ENCODE measurements around the gene SPTAN1. TPM values are rescaled to one million over a fixed set of nuclear protein-coding genes. Genes with fewer than 3 reads are reported as not detected.

SPTAN1 gene
- total RNA-seq, 1 experiment from 2014 or later = 100 TPM

DNA sequence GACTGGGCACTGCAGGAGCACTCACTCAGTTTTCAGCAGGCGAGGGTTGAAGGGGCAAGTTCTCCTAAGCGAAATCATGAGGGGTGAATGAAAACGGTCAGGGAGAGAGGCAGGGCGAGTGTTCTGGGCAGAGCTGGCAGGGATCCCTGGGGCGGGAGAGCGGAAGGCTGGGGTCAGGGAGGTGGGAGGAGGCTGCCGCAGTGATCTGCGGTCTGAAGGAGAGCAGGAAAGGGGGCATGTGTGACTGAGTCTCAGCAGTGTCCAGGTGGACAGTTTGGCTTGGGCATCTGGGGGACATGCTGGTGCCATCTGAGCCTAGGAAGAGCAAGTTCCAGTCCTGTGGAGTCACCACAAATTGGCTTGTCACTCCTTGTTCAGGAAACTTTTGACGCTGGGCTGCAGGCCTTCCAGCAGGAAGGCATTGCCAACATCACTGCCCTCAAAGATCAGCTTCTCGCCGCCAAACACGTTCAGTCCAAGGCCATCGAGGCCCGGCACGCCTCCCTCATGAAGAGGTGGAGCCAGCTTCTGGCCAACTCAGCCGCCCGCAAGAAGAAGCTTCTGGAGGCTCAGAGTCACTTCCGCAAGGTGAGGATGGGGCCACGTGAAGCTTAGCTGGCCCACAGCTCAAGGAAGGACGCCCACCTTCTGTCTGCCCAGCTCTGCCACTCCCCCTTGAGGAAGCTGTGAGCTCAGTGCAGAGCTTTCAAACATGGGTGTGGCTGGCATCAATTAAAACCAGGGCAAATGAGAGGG is 73.2 kb downstream of the SPTAN1 start:
- DNase-seq (ENCODE audit: low read depth) = no peak
- in situ Hi-C loops (cut with HindIII; ENCODE audit: low pct_unique_long_range_greater_than_20kb, low sequenced_read_pairs) = no loop called here

- no peak for DNase-seq (ENCODE audit: low read depth)
- in situ Hi-C loops (cut with HindIII; ENCODE audit: low pct_unique_long_range_greater_than_20kb, low sequenced_read_pairs) = no loop called here
Observed at GRCh38 chr9:128626181-128626580, 73.8 kb downstream of the SPTAN1 start.

DNA sequence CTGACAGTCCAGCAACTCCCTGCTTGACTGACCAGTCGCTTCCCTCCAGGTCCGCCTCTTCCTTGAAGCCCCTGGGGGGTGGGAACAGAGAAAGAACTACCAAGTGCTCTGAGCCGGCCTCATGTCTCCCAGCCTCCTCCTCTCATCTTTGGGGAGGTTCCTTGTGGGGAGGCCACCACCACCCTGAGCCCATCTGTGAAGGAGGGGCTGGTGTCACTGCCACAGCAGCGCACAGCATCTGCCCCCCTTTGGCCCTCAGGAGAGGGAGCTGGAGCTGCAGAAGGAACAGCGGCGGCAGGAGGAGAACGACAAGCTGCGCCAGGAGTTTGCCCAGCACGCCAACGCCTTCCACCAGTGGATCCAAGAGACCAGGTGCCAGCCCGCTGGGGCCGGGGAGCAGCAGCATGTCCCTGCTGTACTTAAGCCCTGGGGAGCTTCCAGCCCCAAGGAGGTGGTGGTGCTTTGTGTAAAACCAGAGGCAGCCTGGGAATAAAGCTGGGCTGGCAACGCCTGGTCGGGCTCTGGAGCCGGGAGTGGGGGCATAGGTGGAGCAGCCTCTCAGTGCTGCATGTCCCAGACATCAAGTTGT is 74.8 kb downstream of the SPTAN1 start:
- in situ Hi-C loops (cut with HindIII; ENCODE audit: low pct_unique_long_range_greater_than_20kb, low sequenced_read_pairs) = no loop called here
- DNase-seq (ENCODE audit: low read depth) = no peak

DNA sequence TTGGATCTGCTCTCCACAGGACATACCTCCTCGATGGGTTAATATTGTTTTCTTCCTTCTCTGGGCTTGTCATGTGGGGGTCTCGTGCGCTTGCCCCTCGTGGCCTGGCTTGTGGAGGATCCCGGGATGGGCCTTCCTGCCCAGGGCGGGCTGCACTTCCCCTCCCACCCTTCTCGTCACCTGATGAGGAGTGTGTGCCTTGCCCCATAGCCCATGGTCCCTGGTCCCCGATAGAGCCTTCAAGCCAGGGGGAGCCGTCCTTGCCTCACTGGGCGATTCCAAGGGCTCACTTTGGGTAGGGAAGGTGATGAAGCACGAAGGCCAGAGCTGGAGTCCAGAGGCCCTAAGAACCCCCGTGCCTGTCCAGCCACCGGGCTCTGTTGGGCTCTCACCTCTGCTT is 75.5 kb downstream of the SPTAN1 start:
- DNase-seq (ENCODE audit: low read depth) = no peak
- in situ Hi-C loops (cut with HindIII; ENCODE audit: low pct_unique_long_range_greater_than_20kb, low sequenced_read_pairs) = no loop called here

- no peak for DNase-seq (ENCODE audit: low read depth)
- in situ Hi-C loops (cut with HindIII; ENCODE audit: low pct_unique_long_range_greater_than_20kb, low sequenced_read_pairs) = no loop called here
Observed at GRCh38 chr9:128628471-128629048, 76.2 kb downstream of the SPTAN1 start.

GRCh38 chr9:128629136-128629535 is 76.7 kb downstream of the SPTAN1 start:
- in situ Hi-C loops (cut with HindIII; ENCODE audit: low pct_unique_long_range_greater_than_20kb, low sequenced_read_pairs) = no loop called here
- DNase-seq (ENCODE audit: low read depth) = no peak

DNA sequence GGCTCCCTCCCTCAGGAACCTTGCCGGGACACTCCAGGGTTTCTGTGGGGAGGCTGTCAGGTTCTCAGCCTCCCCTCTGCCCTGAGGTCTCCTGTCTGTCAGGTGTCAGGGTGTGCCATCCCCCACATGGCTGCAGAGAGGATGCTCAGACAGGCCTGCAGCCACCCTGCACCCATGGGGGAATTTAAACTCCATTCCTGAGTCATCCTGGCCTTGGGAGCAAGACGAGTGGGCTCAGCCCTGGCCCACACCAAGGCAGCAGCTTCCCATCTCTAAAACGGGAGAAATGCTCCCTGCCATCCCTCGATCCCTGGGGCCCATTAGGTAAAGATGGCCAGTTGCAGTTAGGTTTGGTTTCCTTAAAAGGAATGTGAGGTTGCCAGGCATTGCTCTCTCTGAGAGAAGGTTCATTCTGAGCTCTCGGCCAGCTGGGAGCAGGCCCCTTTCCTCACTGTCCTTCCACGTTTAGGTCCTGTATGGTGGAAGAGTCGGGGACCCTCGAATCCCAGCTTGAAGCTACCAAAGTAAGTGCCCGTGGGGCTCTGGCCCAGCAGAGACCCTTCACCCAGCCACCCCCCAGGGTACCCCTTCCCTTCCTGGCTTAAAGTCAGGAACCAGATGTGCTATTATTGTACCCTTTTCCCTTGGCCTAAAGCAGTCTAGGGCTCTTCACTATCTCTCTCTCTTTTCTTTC is 77.6 kb downstream of the SPTAN1 start:
- in situ Hi-C loops (cut with HindIII; ENCODE audit: low pct_unique_long_range_greater_than_20kb, low sequenced_read_pairs) = no loop called here
- DNase-seq (ENCODE audit: low read depth) = no peak

DNA sequence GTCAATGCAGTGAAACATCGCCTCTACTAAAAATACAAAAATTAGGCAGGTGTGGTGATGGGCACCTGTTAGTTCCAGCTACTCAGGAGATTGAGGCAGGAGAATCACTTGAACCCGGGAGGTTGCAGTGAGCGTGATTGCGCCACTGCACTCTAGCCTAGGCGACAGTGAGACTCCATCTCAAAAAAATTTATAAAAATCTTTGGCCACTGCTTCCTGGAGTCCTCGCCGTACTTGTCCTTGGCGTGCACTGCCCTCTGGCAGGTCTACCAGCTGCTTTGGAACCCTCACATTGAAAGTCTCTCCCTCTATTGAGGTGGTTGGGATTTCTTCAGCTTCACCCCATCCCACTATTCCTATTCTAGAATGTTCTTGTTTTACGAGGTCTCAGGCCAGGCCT is 79.2 kb downstream of the SPTAN1 start:
- in situ Hi-C loops (cut with HindIII; ENCODE audit: low pct_unique_long_range_greater_than_20kb, low sequenced_read_pairs) = no loop called here
- DNase-seq (ENCODE audit: low read depth) = no peak

GRCh38 chr9:128632066-128632465 is 79.7 kb downstream of the SPTAN1 start:
- DNase-seq (ENCODE audit: low read depth) = no peak
- in situ Hi-C loops (cut with HindIII; ENCODE audit: low pct_unique_long_range_greater_than_20kb, low sequenced_read_pairs) = no loop called here

DNA sequence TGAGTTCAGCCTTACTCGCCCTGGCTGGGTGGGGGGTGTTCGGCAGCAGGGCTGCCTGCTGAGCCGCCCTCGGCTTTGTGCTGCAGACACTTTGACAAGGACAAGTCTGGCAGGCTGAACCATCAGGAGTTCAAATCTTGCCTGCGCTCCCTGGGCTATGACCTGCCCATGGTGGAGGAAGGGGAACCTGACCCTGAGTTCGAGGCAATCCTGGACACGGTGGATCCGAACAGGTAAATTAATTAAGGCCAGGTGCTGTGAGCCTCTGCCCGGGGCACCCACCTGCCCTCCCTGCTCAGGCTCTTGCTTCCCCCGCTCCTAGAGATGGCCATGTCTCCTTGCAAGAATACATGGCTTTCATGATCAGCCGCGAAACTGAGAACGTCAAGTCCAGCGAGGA is 80.1 kb downstream of the SPTAN1 start:
- in situ Hi-C loops (cut with HindIII; ENCODE audit: low pct_unique_long_range_greater_than_20kb, low sequenced_read_pairs) = no loop called here
- DNase-seq (ENCODE audit: low read depth) = no peak

DNA sequence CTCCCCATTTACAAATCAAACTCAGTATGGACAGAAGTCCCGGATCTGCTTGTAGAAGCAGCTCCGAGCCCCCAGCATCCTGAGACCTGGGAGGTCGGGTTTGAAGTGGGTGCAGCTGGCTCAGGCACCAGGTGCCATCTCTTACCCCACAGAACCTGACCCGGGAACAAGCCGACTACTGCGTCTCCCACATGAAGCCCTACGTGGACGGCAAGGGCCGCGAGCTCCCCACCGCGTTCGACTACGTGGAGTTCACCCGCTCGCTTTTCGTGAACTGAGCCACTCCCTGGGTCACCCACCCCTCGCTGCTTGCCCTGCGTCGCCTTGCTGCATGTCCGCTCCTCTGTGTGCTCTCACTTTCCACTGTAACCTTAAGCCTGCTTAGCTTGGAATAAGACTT is 80.7 kb downstream of the SPTAN1 start:
- in situ Hi-C loops (cut with HindIII; ENCODE audit: low pct_unique_long_range_greater_than_20kb, low sequenced_read_pairs) = no loop called here
- DNase-seq (ENCODE audit: low read depth) = no peak

- in situ Hi-C loops (cut with HindIII; ENCODE audit: low pct_unique_long_range_greater_than_20kb, low sequenced_read_pairs) = no loop called here
- DNase-seq (ENCODE audit: low read depth) = no peak
Observed at GRCh38 chr9:128633601-128634000, 81.2 kb downstream of the SPTAN1 start.

GRCh38 chr9:128634111-128634510 is 81.7 kb downstream of the SPTAN1 start:
- no peak for DNase-seq (ENCODE audit: low read depth)
- in situ Hi-C loops (cut with HindIII; ENCODE audit: low pct_unique_long_range_greater_than_20kb, low sequenced_read_pairs) = no loop called here

DNA sequence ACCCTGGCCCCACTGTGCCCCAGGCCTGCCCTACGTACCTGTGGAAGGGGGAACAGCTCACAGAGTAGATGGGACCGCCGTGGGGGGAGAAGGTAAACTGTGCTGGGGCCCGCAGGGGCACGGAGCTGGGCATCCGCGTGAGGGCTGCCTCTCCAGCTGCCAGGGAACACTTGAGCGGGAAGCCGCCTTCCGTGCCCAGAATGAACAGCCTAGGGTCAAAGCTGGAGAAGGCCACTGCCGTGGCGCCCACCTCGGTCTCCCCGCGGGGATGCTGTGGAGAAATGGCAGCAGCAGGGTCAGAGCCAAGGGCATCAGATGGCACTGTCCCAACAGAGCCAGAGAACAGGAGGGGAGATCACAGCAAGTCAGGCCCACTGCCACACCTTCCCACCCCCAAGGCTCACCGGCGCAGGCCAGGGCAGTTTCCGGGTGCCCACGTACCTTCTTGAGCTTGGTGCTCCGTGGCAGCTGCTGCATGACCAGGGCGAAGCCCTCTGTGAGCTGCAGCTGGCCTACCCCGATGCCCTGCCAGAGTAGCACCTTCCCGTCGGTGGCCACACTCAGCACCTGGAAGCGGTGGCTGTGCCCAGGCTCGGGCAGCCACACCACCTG is 82.4 kb downstream of the SPTAN1 start:
- in situ Hi-C loops (cut with HindIII; ENCODE audit: low pct_unique_long_range_greater_than_20kb, low sequenced_read_pairs) = no loop called here
- DNase-seq (ENCODE audit: low read depth) = no peak

- in situ Hi-C loops (cut with HindIII; ENCODE audit: low pct_unique_long_range_greater_than_20kb, low sequenced_read_pairs) = no loop called here
- DNase-seq (ENCODE audit: low read depth) = peak; percentile 94
Observed at GRCh38 chr9:128635266-128636023, 83.1 kb downstream of the SPTAN1 start.

DNA sequence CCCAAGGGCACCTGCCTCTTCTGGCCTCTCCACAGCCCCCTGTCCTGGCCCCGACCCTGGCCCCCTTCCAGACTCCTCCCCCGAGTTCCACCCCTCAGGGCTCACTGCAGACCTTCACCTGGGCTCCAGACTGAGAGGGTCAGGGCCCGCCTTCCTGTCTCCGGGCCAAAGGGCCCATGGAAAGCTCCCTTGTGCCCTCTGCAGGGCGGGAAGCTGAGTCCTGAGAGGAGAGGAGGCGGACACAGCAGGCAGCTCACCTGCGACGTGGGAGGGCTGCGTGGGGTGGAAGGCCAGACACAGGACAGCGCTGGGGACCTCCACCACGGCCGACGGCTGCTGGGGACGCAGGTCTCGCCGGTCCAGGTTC is 83.6 kb downstream of the SPTAN1 start:
- peak; percentile 63 for DNase-seq (ENCODE audit: low read depth)
- in situ Hi-C loops (cut with HindIII; ENCODE audit: low pct_unique_long_range_greater_than_20kb, low sequenced_read_pairs) = no loop called here

GRCh38 chr9:128636556-128637530 is 84.5 kb downstream of the SPTAN1 start:
- DNase-seq (ENCODE audit: low read depth) = no peak
- in situ Hi-C loops (cut with HindIII; ENCODE audit: low pct_unique_long_range_greater_than_20kb, low sequenced_read_pairs) = no loop called here

Measured in Caki2 (cell line).